Large intestine (tissue), 3 donors: ENCODE data around the gene TMA7. TPM values are rescaled to one million over a fixed set of nuclear protein-coding genes. Genes with fewer than 3 reads are reported as not detected.
A peak's percentile ranks its signal among the peaks of the same experiment; 100 is the strongest.
"Not testable (repeated sequence)": the region's sequence is repeated elsewhere in the genome, so short reads cannot be mapped to it uniquely, and the experiment has no call there.

Experiments
- DNase-seq, 2 donors: peaks; one replicate each; pipeline versions ENCODE4 v3.0.0 to v3.0.0-alpha.2; 2013
- H3K27ac ChIP-seq: one replicate; pipeline ENCODE4 v1.5.1; 2013; ENCODE audit warnings: low read length
- H3K27me3 ChIP-seq: 2 replicates; pipeline ENCODE4 v1.6.1; 2013; ENCODE audit warnings: low read length; ENCODE audit not compliant: control insufficient read depth, insufficient read depth
- H3K36me3 ChIP-seq: 2 replicates; pipeline ENCODE4 v1.6.1; 2013; ENCODE audit warnings: low read length; ENCODE audit not compliant: control insufficient read depth, insufficient read depth
- H3K4me1 ChIP-seq: one replicate; pipeline ENCODE4 v1.6.1; 2013; ENCODE audit warnings: low read length; ENCODE audit not compliant: control insufficient read depth, insufficient read depth
- H3K4me3 ChIP-seq: one replicate; pipeline ENCODE4 v1.5.1; 2013; ENCODE audit warnings: low read length
- H3K9me3 ChIP-seq: one replicate; pipeline ENCODE4 v1.6.1; 2013; ENCODE audit warnings: mild to moderate bottlenecking, low read depth, low read length, moderate library complexity; ENCODE audit not compliant: control insufficient read depth
- WGBS: methylation state at CpG from one replicate; pipeline ENCODE4 v1.1.5; 2013; ENCODE audit warnings: low lambda C conversion rate; ENCODE audit not compliant: insufficient coverage; 5-methylcytosine and 5-hydroxymethylcytosine counted together
- polyA plus RNA-seq: library from polyadenylated mRNA; unstranded; fragments of 120-200 nt; gene quantifications from one replicate; pipeline ENCODE4 v1.2.1, GENCODE V29; 2013

Gene TMA7
- polyA plus RNA-seq, 1 donor, result 283 TPM

GRCh38 chr3:48459773-48460516 lies 19.9 kb downstream of the TMA7 start:
- WGBS, result no CpG with 5 or more reads among the region's 7 CpGs
- Histone ChIP-seq H3K36me3 (peaks cover 51% of the 10 kb centered on the region), H3K27ac (no peak overlapping the region), H3K4me1 (peaks cover 1% of the 10 kb centered on the region), H3K27me3 (no peaks in the 10 kb centered on the region), H3K9me3 (no peaks in the 10 kb centered on the region), H3K4me3 (no peak overlapping the region)
- DNase-seq, result no peak

- no peak for DNase-seq
- Histone ChIP-seq H3K9me3 (no peaks in the 10 kb centered on the region), H3K27ac (no peak overlapping the region), H3K4me3 (no peak overlapping the region), H3K4me1 (peaks cover 7% of the 10 kb centered on the region), H3K36me3 (peaks cover 47% of the 10 kb centered on the region), H3K27me3 (no peaks in the 10 kb centered on the region)
- no CpG with 5 or more reads among the region's 3 CpGs for WGBS
Observed at GRCh38 chr3:48460517-48460902, 20.5 kb downstream of the TMA7 start.

GRCh38 chr3:48461767-48462166 lies 21.7 kb downstream of the TMA7 start:
- not testable (repeated sequence) for H3K27ac ChIP-seq, H3K9me3 ChIP-seq, H3K4me3 ChIP-seq, DNase-seq, H3K27me3 ChIP-seq
- peaks cover 48% of the 10 kb centered on the region for H3K36me3 ChIP-seq
- peaks cover 19% of the 10 kb centered on the region for H3K4me1 ChIP-seq
- 90% methylated on average over 2 of the region's 7 CpGs for WGBS

GRCh38 chr3:48463703-48464102 lies 23.6 kb downstream of the TMA7 start:
- Histone ChIP-seq H3K27ac (no peak overlapping the region), H3K27me3 (no peaks in the 10 kb centered on the region), H3K4me3 (no peak overlapping the region), H3K36me3 (peaks cover 54% of the 10 kb centered on the region), H3K9me3 (no peaks in the 10 kb centered on the region), H3K4me1 (peaks cover 36% of the 10 kb centered on the region)
- DNase-seq, result no peak
- WGBS, result no CpG with 5 or more reads among the region's 9 CpGs

- Histone ChIP-seq H3K36me3 (peaks cover 53% of the 10 kb centered on the region), H3K27ac (peak overlapping the region; percentile 99), H3K27me3 (no peaks in the 10 kb centered on the region), H3K9me3 (no peaks in the 10 kb centered on the region), H3K4me3 (no peak overlapping the region), H3K4me1 (peaks cover 44% of the 10 kb centered on the region)
- no peak for DNase-seq
- WGBS, result no CpG with 5 or more reads among the region's 17 CpGs
Observed at GRCh38 chr3:48464713-48465221, 24.7 kb downstream of the TMA7 start.

- H3K36me3 ChIP-seq, result peaks cover 52% of the 10 kb centered on the region
- no peak overlapping the region for H3K4me3 ChIP-seq
- H3K27ac ChIP-seq, result peak overlapping the region; percentile 99
- no peaks in the 10 kb centered on the region for H3K27me3 ChIP-seq
- no CpG with 5 or more reads among the region's 7 CpGs for WGBS
- no peaks in the 10 kb centered on the region for H3K9me3 ChIP-seq
- peaks cover 48% of the 10 kb centered on the region for H3K4me1 ChIP-seq
- no peak for DNase-seq
Observed at GRCh38 chr3:48465237-48465530, 25.1 kb downstream of the TMA7 start.

GRCh38 chr3:48465531-48466378 lies 25.7 kb downstream of the TMA7 start:
- Histone ChIP-seq H3K9me3 (no peaks in the 10 kb centered on the region), H3K27ac (peak overlapping the region; percentile 99), H3K4me1 (peaks cover 53% of the 10 kb centered on the region), H3K4me3 (peak overlapping the region; percentile 45), H3K27me3 (no peaks in the 10 kb centered on the region), H3K36me3 (peaks cover 48% of the 10 kb centered on the region)
- no CpG with 5 or more reads among the region's 21 CpGs for WGBS
- peak; percentile 98 for DNase-seq

- H3K27ac ChIP-seq, result peak overlapping the region; percentile 99
- H3K4me1 ChIP-seq, result peaks cover 59% of the 10 kb centered on the region
- peak overlapping the region; percentile 45 for H3K4me3 ChIP-seq
- H3K27me3 ChIP-seq, result no peaks in the 10 kb centered on the region
- H3K9me3 ChIP-seq, result no peaks in the 10 kb centered on the region
- no CpG with 5 or more reads among the region's 19 CpGs for WGBS
- no peak for DNase-seq
- peaks cover 45% of the 10 kb centered on the region for H3K36me3 ChIP-seq
Observed at GRCh38 chr3:48466386-48467109, 26.5 kb downstream of the TMA7 start.

GRCh38 chr3:48467110-48467454 lies 27.0 kb downstream of the TMA7 start:
- peak overlapping the region; percentile 99 for H3K27ac ChIP-seq
- no peak overlapping the region for H3K4me3 ChIP-seq
- DNase-seq, result no peak
- no CpG with 5 or more reads among the region's 9 CpGs for WGBS
- no peaks in the 10 kb centered on the region for H3K27me3 ChIP-seq
- H3K9me3 ChIP-seq, result no peaks in the 10 kb centered on the region
- H3K4me1 ChIP-seq, result peaks cover 64% of the 10 kb centered on the region
- peaks cover 45% of the 10 kb centered on the region for H3K36me3 ChIP-seq

- no peak overlapping the region for H3K4me3 ChIP-seq
- peaks cover 45% of the 10 kb centered on the region for H3K36me3 ChIP-seq
- WGBS, result no CpG with 5 or more reads among the region's 7 CpGs
- H3K27me3 ChIP-seq, result no peaks in the 10 kb centered on the region
- peaks cover 64% of the 10 kb centered on the region for H3K4me1 ChIP-seq
- DNase-seq, result no peak
- no peaks in the 10 kb centered on the region for H3K9me3 ChIP-seq
- H3K27ac ChIP-seq, result peak overlapping the region; percentile 99
Observed at GRCh38 chr3:48467473-48468267, 27.6 kb downstream of the TMA7 start.
